D721Med (cell line): ENCODE data around the gene NRROS.
"Not testable (repeated sequence)": the region's sequence is repeated elsewhere in the genome, so short reads cannot be mapped to it uniquely, and the experiment has no call there.

Experiments used
- DNase-seq: peaks from one replicate; pipeline ENCODE4 v3.0.0; 2011; ENCODE audit warnings: low spot score; ENCODE audit not compliant: insufficient read length
- FAIRE-seq: peaks from 2 replicates; lab custom pipeline; 2011; peaks lifted over from hg19 to GRCh38; lab: Jason Lieb, UNC
- CTCF ChIP-seq: IDR thresholded peaks from 2 replicates; pipeline ENCODE4 v1.5.1; 2012; ENCODE audit warnings: mild to moderate bottlenecking, control low read depth; ENCODE audit not compliant: insufficient read depth; ENCODE audit errors: missing control alignments

The NRROS gene

GRCh38 chr3:196639483-196640296 is at the start of gene NRROS:
NRROS (plus strand) TSS chr3:196639694; CDS start chr3:196654540, 14,846 bp downstream.
- DNase-seq = no peak
- no peak for FAIRE-seq
- no peak for TF ChIP-seq CTCF

DNA sequence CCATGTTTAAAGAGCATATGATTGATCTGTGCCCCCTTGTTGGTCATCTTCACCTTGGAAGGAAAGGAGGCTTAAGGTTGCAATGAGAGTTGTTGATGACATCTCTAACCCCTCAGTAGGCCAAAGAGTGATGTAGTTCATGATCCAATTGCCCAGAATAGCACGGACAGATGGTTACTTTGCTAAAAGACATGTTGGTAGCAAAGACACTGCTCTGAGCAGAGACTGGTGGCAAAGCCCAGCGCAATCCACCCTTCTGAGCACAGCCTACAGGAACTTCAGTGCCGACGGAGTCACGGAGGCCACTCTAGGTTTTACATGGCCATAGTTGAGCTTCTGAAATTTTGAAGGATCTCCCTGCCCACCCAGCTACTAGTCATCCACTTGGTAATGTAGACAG is 49.2 kb upstream of the NRROS start:
- TF ChIP-seq CTCF = no peak
- no peak for FAIRE-seq

GRCh38 chr3:196596355-196596754 is 43.1 kb upstream of the NRROS start:
- no peak for TF ChIP-seq CTCF
- FAIRE-seq (no peak), DNase-seq (no peak)

More for the DNA sequence above, 49.2 kb upstream of the NRROS start:
- no peak for DNase-seq

GRCh38 chr3:196597971-196598733 is 41.3 kb upstream of the NRROS start:
- not testable (repeated sequence) for FAIRE-seq, DNase-seq

DNA sequence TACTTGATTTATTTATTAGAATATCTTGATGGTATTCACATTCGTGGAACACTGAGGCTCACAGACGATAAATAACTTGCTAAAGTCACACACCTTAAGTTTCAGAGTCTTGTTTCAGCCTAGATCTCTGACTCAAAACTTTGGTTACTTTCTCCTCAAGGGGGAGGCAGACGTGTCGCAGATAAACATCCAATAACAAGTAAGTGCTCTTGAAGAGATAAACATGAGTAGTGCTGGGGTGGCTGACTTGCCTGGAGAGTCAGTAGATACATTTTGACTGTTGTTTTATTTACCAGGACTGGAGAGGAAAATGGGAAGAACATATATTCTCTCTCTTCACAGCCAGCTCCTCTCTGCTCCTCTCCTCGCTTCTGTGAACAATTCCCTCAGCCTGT is 39.8 kb upstream of the NRROS start:
- FAIRE-seq (no peak), DNase-seq (no peak)

GRCh38 chr3:196600359-196600758 is 39.1 kb upstream of the NRROS start:
- TF ChIP-seq CTCF = no peak
- FAIRE-seq = no peak

More for the DNA sequence above, 39.8 kb upstream of the NRROS start:
- no peak for TF ChIP-seq CTCF

GRCh38 chr3:196602673-196603072 is 36.8 kb upstream of the NRROS start:
- no peak for DNase-seq
- TF ChIP-seq CTCF = no peak
- FAIRE-seq = no peak

More at GRCh38 chr3:196600359-196600758, 39.1 kb upstream of the NRROS start:
- no peak for DNase-seq
